MCF 10A (cell line): Measurements from ENCODE around the gene MAT2A. TPM values are rescaled to one million over a fixed set of nuclear protein-coding genes. Genes with fewer than 3 reads are reported as not detected.
"Not testable (repeated sequence)": the region's sequence is repeated elsewhere in the genome, so short reads cannot be mapped to it uniquely, and the experiment has no call there.

Experiments
- BruUV-seq: library from RNA; stranded (reverse); fragments of 400-500 nt; replicated peaks from 2 replicates; lab custom pipeline; 2021; lab: Mats Ljungman, UMichigan
- CTCF ChIA-PET: fragments of 300-600 bp; sonication (Branson Sonifier 250); formaldehyde crosslinking; extraction: SDS; loops from one replicate; lab custom pipeline; 2021; ENCODE audit warnings: antibody characterized with exemption, inconsistent platforms; lab: Yijun Ruan, JAX
- POLR2A ChIA-PET: fragments of 300-600, 350-650 bp; sonication (Branson Sonifier 250); formaldehyde crosslinking; extraction: SDS; loops from one replicate; lab custom pipeline; 2020; ENCODE audit warnings: antibody characterized with exemption, inconsistent platforms; lab: Yijun Ruan, JAX
- DNase-seq: peaks from one replicate; pipeline ENCODE4 v3.0.0-alpha.2; 2018; ENCODE audit not compliant: unreplicated experiment
- H3K27ac Mint-ChIP-seq: one replicate; pipeline ENCODE4 v1.8.0; 2022; ENCODE audit warnings: mild to moderate bottlenecking, low read depth, mixed read lengths; ENCODE audit not compliant: unreplicated experiment
- H3K27me3 Mint-ChIP-seq: one replicate; pipeline ENCODE4 v1.8.0; 2022; ENCODE audit warnings: mixed read lengths; ENCODE audit not compliant: insufficient read depth, unreplicated experiment
- H3K36me3 Mint-ChIP-seq: one replicate; pipeline ENCODE4 v1.8.0; 2022; ENCODE audit warnings: mild to moderate bottlenecking, moderate library complexity, mixed read lengths; ENCODE audit not compliant: insufficient read depth, unreplicated experiment
- H3K4me1 Mint-ChIP-seq: one replicate; pipeline ENCODE4 v1.8.0; 2022; ENCODE audit warnings: mixed read lengths; ENCODE audit not compliant: insufficient read depth, unreplicated experiment
- H3K4me3 Mint-ChIP-seq: one replicate; pipeline ENCODE4 v1.8.0; 2022; ENCODE audit warnings: mild to moderate bottlenecking, moderate library complexity, mixed read lengths; ENCODE audit not compliant: unreplicated experiment
- H3K9me3 Mint-ChIP-seq: one replicate; pipeline ENCODE4 v1.8.0; 2022; ENCODE audit warnings: mixed read lengths; ENCODE audit not compliant: unreplicated experiment
- CTCF ChIP-seq: fragments of 200-600 bp; IDR thresholded peaks from one replicate; pipeline ENCODE4 v1.8.0; 2022; ENCODE audit warnings: antibody characterized with exemption, mild to moderate bottlenecking; ENCODE audit not compliant: unreplicated experiment
- intact Hi-C: fragments of 100-400 bp; cut with micrococcal nuclease; formaldehyde crosslinking; loops from 2 replicates; pipeline ENCODE4 v1.14.1; 2022
- total RNA-seq: library from RNA; stranded (reverse); gene quantifications from 2 replicates; pipeline ENCODE4 v1.2.3, GENCODE V29; 2022

The MAT2A gene
- total RNA-seq, 1 experiment from 2014 or later: 366 TPM

- no peak for DNase-seq
- POLR2A ChIA-PET: interaction anchor here (0.9 to 1.1 kb wide), 2 partner anchors 9 to 11 kb away, joined by 3 to 4 read pairs; no protein-coding TSS in a partner anchor
- BruUV-seq: no TSS peak
- no peak overlapping the region for H3K27ac Mint-ChIP-seq
- CTCF ChIA-PET: no interaction called here
- TF ChIP-seq CTCF: no peak
- H3K36me3 Mint-ChIP-seq: no peaks in the 10 kb centered on the region
- no peaks in the 10 kb centered on the region for H3K27me3 Mint-ChIP-seq
- peaks cover 17% of the 10 kb centered on the region for H3K4me1 Mint-ChIP-seq
- H3K4me3 Mint-ChIP-seq: no peak overlapping the region
- H3K9me3 Mint-ChIP-seq: no peaks in the 10 kb centered on the region
- intact Hi-C loops: no loop called here
Observed at GRCh38 chr2:85589181-85589580, 50.2 kb downstream of the MAT2A start.

DNA sequence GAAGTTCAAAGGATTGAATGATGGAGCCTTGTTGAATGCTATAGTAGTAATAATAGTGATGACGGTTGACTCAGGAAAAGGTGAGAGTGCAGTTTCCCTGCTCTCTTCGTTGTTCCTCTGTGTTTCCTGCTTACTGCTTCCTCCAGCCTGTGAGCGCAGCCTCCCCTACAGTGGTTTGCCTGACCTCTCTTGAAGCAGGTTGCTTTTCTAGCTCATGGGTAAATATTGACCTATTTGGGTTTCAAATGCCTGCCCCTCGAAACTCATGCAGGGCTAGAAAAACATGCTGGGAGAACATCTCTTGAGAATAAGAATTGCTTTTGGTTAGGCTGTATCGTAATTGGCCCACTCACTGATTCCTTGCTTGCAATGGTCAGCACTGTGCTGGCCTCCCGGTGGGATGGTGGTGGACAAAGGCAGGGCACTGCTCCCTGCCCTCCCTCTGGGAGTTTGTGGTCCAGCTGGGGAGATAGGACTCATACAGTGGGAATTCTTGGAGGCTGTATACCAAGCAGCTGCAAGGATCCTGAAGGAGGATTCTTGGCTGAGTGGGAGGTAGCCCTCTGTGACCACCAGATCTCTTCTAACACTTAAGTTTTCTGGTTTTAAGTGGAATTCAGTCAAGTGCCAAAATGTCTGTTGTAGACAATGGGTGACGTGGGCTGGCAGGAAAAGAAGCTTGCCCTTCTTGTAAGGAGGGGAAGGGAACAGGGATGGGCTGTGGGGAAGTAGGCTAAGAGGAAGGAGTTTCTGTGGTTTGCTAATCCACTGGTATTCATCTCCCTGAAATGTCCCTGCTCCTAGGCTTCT lies 51.2 kb downstream of the MAT2A start:
- Mint-ChIP-seq H3K4me1 (peaks cover 19% of the 10 kb centered on the region), H3K36me3 (no peaks in the 10 kb centered on the region), H3K27ac (no peak overlapping the region), H3K4me3 (no peak overlapping the region), H3K9me3 (no peaks in the 10 kb centered on the region), H3K27me3 (no peaks in the 10 kb centered on the region)
- POLR2A ChIA-PET: interaction anchor here (0.7 to 2.5 kb wide), 3 partner anchors 11 to 13 kb away, joined by 4 to 6 read pairs (median 6); partner anchors contain the start of gene VAMP8
- CTCF ChIA-PET: interaction anchor here (0.8 to 2.6 kb wide), 3 partner anchors 12 to 47 kb away, joined by 4 to 9 read pairs (median 4); no protein-coding TSS in a partner anchor
- BruUV-seq: no TSS peak
- intact Hi-C loops: no loop called here
- TF ChIP-seq CTCF: no peak
- no peak for DNase-seq

DNA sequence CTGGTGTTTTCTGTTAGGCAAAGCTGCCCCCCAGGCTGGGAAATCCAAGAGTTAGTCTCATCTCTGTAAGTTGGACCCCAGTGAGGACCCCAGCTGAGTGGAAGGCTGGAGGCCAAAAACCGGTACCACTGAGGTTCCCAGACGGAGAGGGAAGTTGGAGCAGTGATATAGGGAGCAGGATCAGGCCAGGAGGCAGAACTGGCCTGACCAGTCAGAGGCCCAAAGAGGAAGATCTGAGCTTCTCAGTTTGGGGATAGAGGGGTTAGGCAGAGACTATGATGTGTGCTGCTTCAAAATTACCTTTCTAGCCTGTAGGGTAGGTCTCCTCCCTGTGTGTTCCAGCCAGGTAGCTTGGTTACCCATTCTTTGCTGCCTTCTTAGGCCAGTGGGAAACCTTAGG lies 52.0 kb downstream of the MAT2A start:
- Mint-ChIP-seq H3K4me3 (no peak overlapping the region), H3K4me1 (peaks cover 12% of the 10 kb centered on the region), H3K27ac (no peak overlapping the region), H3K9me3 (no peaks in the 10 kb centered on the region), H3K27me3 (no peaks in the 10 kb centered on the region), H3K36me3 (peaks cover 3% of the 10 kb centered on the region)
- intact Hi-C loops: no loop called here
- BruUV-seq: no TSS peak
- ChIA-PET POLR2A (interaction anchor here (0.6 to 2.5 kb wide), 3 partner anchors 10 to 21 kb away, joined by 5 to 6 read pairs (median 6); no protein-coding TSS in a partner anchor), CTCF (interaction anchor here (0.8 to 2.6 kb wide), 3 partner anchors 12 to 46 kb away, joined by 4 to 9 read pairs (median 4); no protein-coding TSS in a partner anchor)
- TF ChIP-seq CTCF: no peak
- no peak for DNase-seq

DNA sequence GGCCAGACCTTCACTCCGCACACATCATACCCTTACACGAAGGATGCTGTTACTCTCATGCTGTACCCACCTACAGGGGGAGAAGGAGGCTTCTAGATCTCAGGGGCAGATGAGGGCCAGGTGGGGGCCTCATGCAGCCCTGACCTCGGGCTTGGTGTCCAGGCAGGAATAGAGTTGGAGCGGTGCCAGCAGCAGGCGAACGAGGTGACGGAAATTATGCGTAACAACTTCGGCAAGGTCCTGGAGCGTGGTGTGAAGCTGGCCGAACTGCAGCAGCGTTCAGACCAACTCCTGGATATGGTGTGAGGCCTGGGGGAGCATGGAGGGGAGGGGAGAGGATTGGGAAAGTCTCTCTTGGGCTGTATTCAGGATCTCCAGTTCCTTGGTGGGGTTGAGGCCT lies 52.6 kb downstream of the MAT2A start:
- no peaks in the 10 kb centered on the region for H3K27me3 Mint-ChIP-seq
- ChIA-PET POLR2A (interaction anchor here (0.6 to 2.5 kb wide), 3 partner anchors 10 to 22 kb away, joined by 5 to 6 read pairs (median 6); no protein-coding TSS in a partner anchor), CTCF (interaction anchor here (0.6 to 2.6 kb wide), 2 partner anchors 46 to 51 kb away, joined by 4 to 9 read pairs; no protein-coding TSS in a partner anchor)
- H3K4me3 Mint-ChIP-seq: no peak overlapping the region
- H3K4me1 Mint-ChIP-seq: peaks cover 12% of the 10 kb centered on the region
- H3K27ac Mint-ChIP-seq: no peak overlapping the region
- DNase-seq: no peak
- TF ChIP-seq CTCF: no peak
- intact Hi-C loops: no loop called here
- no peaks in the 10 kb centered on the region for H3K9me3 Mint-ChIP-seq
- H3K36me3 Mint-ChIP-seq: peaks cover 8% of the 10 kb centered on the region
- no TSS peak for BruUV-seq

DNA sequence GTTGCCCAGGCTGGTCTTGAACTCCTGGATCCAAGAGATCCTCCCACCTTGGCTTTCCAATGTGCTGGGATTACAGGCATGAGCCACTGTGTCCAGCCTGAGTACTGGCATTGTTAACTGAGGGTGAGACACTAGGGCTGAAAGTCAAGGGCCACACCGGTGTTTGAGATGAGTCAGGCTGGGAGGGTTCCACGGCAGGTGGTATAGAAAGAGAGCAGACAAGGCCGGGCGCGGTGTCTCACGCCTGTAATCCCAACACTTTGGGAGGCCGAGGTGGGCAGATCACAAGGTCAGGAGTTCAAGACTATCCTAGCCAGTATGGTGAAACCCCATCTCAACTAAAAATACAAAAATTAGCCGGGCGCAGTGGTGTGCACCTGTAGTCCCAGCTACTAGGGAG lies 53.3 kb downstream of the MAT2A start:
- H3K27ac Mint-ChIP-seq, H3K36me3 Mint-ChIP-seq, H3K9me3 Mint-ChIP-seq, DNase-seq, intact Hi-C loops, H3K27me3 Mint-ChIP-seq, BruUV-seq, H3K4me3 Mint-ChIP-seq: not testable (repeated sequence)
- ChIA-PET CTCF (interaction anchor here (0.6 to 2.6 kb wide), 3 partner anchors 15 to 52 kb away, joined by 3 to 9 read pairs (median 4); partner anchors contain the start of gene VAMP8), POLR2A (interaction anchor here (0.7 to 5.0 kb wide), 3 partner anchors 12 to 23 kb away, joined by 4 to 61 read pairs (median 6); partner anchors contain the start of gene TMEM150A)
- H3K4me1 Mint-ChIP-seq: peaks cover 19% of the 10 kb centered on the region
